PC-9 (cell line): ENCODE results near the gene CMTM8. TPM values are rescaled to one million over a fixed set of nuclear protein-coding genes. Genes with fewer than 3 reads are reported as not detected.

ENCODE experiments used
- BruUV-seq: library from RNA; stranded (reverse); fragments of 400-500 nt; replicated peaks from 2 replicates; lab custom pipeline; 2021; lab: Mats Ljungman, UMichigan
- CTCF ChIA-PET: fragments of 300-600 bp; sonication (Branson Sonifier 250); formaldehyde crosslinking; loops from one replicate; lab custom pipeline; 2022; ENCODE audit warnings: antibody characterized with exemption; lab: Charles Lee
- POLR2A ChIA-PET: fragments of 300-600 bp; sonication (Branson Sonifier 250); formaldehyde crosslinking; loops from one replicate; lab custom pipeline; 2022; ENCODE audit warnings: antibody characterized with exemption; ENCODE audit not compliant: unreplicated experiment; lab: Charles Lee
- DNase-seq, 2 experiments: peaks; one replicate each; pipeline versions ENCODE4 v3.0.0 to v3.0.0-alpha.2; 2015 to 2022; ENCODE audit warnings: mixed read lengths in 1 of 2
- H2AFZ ChIP-seq: fragments of 200-600 bp; sonication (generic); 2 replicates; pipeline ENCODE4 v1.8.1; 2017; ENCODE audit warnings: antibody characterized with exemption
- H3F3A ChIP-seq: fragments of 200-600 bp; sonication (generic); 2 replicates; pipeline ENCODE4 v1.8.1; 2017; ENCODE audit warnings: antibody characterized with exemption, mild to moderate bottlenecking, low read depth; ENCODE audit not compliant: insufficient read depth
- H3K27ac ChIP-seq: fragments of 200-600 bp; sonication (generic); 2 replicates; pipeline ENCODE4 v1.6.1; 2016; ENCODE audit warnings: mixed run types
- H3K27me3 ChIP-seq: fragments of 200-600 bp; sonication (generic); 2 replicates; pipeline ENCODE4 v1.6.1; 2016; ENCODE audit warnings: low read depth, mixed run types; ENCODE audit not compliant: insufficient read depth
- H3K36me3 ChIP-seq: fragments of 200-600 bp; sonication (generic); 2 replicates; pipeline ENCODE4 v1.6.1; 2016; ENCODE audit warnings: low read depth, mixed run types
- H3K4me1 ChIP-seq: fragments of 200-600 bp; sonication (generic); replicated peaks from 2 replicates; pipeline ENCODE4 v1.6.1; 2016; ENCODE audit warnings: mixed run types; ENCODE audit not compliant: insufficient read depth
- H3K4me2 ChIP-seq: fragments of 200-600 bp; sonication (generic); 2 replicates; pipeline ENCODE4 v1.6.1; 2017; ENCODE audit warnings: mixed run types
- H3K4me3 ChIP-seq: fragments of 200-600 bp; sonication (generic); 2 replicates; pipeline ENCODE4 v1.6.1; 2016; ENCODE audit warnings: mixed run types
- H3K79me2 ChIP-seq: fragments of 200-600 bp; sonication (generic); 2 replicates; pipeline ENCODE4 v1.6.1; 2017; ENCODE audit warnings: low read depth, mixed run types
- H3K9me2 ChIP-seq: fragments of 200-600 bp; sonication (generic); 2 replicates; pipeline ENCODE4 v1.8.1; 2017; ENCODE audit warnings: mild to moderate bottlenecking; ENCODE audit not compliant: insufficient read depth
- H3K9me3 ChIP-seq: fragments of 200-600 bp; sonication (generic); 2 replicates; pipeline ENCODE4 v1.8.1; 2016; ENCODE audit warnings: low read depth; ENCODE audit not compliant: insufficient read depth
- H4K20me1 ChIP-seq: fragments of 200-600 bp; sonication (generic); 2 replicates; pipeline ENCODE4 v1.8.1; 2017; ENCODE audit not compliant: insufficient read depth
- EZH2 ChIP-seq: fragments of 200-600 bp; sonication (generic); IDR thresholded peaks from 2 replicates; pipeline ENCODE4 v1.8.0; 2017; ENCODE audit warnings: antibody characterized with exemption, low read depth
- intact Hi-C: fragments of 100-400 bp; cut with micrococcal nuclease; formaldehyde crosslinking; loops from one replicate; pipeline ENCODE4 v1.10.0; 2022; ENCODE audit not compliant: unreplicated experiment
- total RNA-seq: library from RNA; stranded (reverse); gene quantifications from 2 replicates; pipeline ENCODE4 v1.2.3, GENCODE V29; 2021
- TF ChIP-seq, protein P1 (sequence below): fragments of 200-600 bp; sonication (generic); conservative IDR thresholded peaks from 2 replicates; pipeline ENCODE4 v1.6.1; 2017; ENCODE audit warnings: mixed run types, antibody characterized with exemption, mild to moderate bottlenecking, moderate library complexity

CMTM8 gene
- total RNA-seq, 1 experiment from 2014 or later, result 17.8 TPM

DNA sequence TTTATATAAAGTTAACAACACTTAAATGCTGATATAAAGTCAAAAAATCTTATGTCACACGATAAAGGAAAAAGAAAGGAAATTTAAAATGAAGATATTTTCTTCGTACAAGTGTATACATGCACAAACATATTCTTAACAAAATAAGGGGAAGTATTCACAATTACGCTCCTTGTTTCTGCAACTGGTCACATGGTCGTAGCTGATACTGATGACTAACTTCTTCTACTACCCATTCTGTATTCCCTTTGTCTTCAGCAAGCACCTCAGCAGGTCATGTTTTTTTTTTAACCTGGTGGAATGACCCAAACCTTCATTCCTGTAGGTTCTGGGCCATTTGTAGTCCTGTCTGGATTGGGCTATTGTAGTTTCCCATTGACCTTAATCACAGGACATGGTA, 30.0 kb upstream of the CMTM8 start:
- no peak for DNase-seq
- no peaks in the 10 kb centered on the region for H4K20me1 ChIP-seq
- POLR2A ChIA-PET, result no interaction called here
- H2AFZ ChIP-seq, result no peak overlapping the region
- no peaks in the 10 kb centered on the region for H3K27me3 ChIP-seq
- no peaks in the 10 kb centered on the region for H3K9me3 ChIP-seq
- no peaks in the 10 kb centered on the region for H3K9me2 ChIP-seq
- TF ChIP-seq, protein P1, sequence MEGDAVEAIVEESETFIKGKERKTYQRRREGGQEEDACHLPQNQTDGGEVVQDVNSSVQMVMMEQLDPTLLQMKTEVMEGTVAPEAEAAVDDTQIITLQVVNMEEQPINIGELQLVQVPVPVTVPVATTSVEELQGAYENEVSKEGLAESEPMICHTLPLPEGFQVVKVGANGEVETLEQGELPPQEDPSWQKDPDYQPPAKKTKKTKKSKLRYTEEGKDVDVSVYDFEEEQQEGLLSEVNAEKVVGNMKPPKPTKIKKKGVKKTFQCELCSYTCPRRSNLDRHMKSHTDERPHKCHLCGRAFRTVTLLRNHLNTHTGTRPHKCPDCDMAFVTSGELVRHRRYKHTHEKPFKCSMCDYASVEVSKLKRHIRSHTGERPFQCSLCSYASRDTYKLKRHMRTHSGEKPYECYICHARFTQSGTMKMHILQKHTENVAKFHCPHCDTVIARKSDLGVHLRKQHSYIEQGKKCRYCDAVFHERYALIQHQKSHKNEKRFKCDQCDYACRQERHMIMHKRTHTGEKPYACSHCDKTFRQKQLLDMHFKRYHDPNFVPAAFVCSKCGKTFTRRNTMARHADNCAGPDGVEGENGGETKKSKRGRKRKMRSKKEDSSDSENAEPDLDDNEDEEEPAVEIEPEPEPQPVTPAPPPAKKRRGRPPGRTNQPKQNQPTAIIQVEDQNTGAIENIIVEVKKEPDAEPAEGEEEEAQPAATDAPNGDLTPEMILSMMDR, result no peak
- TF ChIP-seq EZH2, result no peak
- CTCF ChIA-PET, result no interaction called here
- no peaks in the 10 kb centered on the region for H3K4me1 ChIP-seq
- no peaks in the 10 kb centered on the region for H3K79me2 ChIP-seq
- no peaks in the 10 kb centered on the region for H3F3A ChIP-seq
- intact Hi-C loops, result no loop called here
- no peak overlapping the region for H3K4me2 ChIP-seq
- no peak overlapping the region for H3K27ac ChIP-seq
- H3K36me3 ChIP-seq, result no peaks in the 10 kb centered on the region
- H3K4me3 ChIP-seq, result no peak overlapping the region
- no TSS peak for BruUV-seq

DNA sequence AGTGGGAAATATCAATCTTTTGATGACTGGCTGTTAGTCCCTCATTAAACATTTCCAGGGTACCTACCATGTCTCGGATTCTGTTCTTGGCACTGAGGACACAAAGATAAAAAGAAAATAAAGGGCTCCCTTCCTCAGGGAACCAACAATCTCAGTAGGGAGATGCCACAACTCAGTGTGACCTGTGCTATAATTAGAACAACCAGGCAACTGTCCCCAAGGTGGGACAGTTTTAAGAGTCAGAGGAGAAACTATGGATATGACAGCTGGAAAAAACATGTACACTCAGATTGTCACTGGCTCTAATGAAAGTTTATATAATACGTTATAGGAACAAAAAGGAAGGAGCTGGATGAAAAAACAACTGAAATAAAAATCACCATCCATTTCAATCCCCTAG, 23.3 kb upstream of the CMTM8 start:
- H3K79me2 ChIP-seq, result no peaks in the 10 kb centered on the region
- DNase-seq, result no peak
- H2AFZ ChIP-seq, result no peak overlapping the region
- no peak for TF ChIP-seq EZH2
- TF ChIP-seq, protein P1, result no peak
- no peaks in the 10 kb centered on the region for H3F3A ChIP-seq
- no TSS peak for BruUV-seq
- H3K36me3 ChIP-seq, result no peaks in the 10 kb centered on the region
- CTCF ChIA-PET, result no interaction called here
- H3K27ac ChIP-seq, result no peak overlapping the region
- H4K20me1 ChIP-seq, result no peaks in the 10 kb centered on the region
- no peaks in the 10 kb centered on the region for H3K9me2 ChIP-seq
- intact Hi-C loops, result no loop called here
- H3K4me3 ChIP-seq, result no peak overlapping the region
- no peak overlapping the region for H3K4me2 ChIP-seq
- no peaks in the 10 kb centered on the region for H3K27me3 ChIP-seq
- no peaks in the 10 kb centered on the region for H3K9me3 ChIP-seq
- POLR2A ChIA-PET, result no interaction called here
- H3K4me1 ChIP-seq, result no peaks in the 10 kb centered on the region

DNA sequence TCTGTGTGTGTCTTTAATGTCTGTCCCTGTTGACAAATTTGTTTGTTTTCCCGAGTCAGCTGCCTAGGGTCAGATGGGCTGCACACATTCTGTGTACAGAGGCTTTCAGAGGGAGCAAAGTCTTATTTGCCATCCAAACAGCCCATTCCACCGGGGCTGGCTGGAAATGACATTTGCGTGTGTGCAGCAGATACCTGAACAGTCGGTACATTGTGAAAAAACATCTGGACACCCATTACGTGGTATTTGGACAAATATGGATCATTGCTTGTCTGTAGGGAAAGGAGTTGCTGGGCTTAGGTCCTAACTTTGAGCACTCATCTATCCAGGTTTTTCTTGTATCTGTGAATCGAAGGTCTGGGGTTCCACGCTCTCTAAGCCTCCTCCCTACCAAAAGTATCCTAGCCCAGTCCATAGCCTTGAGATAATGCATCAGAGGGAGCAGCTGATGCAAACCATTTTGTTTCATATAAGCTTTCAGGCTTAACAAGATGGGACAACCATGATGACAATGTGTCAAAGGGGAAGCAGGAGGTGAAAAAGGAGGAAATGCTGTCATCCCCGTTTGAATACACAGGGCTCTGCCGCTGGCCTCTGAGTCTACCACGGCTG, 22.2 kb upstream of the CMTM8 start:
- no peak for DNase-seq
- Histone ChIP-seq H3K79me2 (no peaks in the 10 kb centered on the region), H4K20me1 (no peaks in the 10 kb centered on the region), H3F3A (no peaks in the 10 kb centered on the region), H3K9me3 (no peaks in the 10 kb centered on the region), H3K4me2 (no peak overlapping the region), H3K9me2 (no peaks in the 10 kb centered on the region), H3K4me1 (no peaks in the 10 kb centered on the region), H3K27ac (no peak overlapping the region), H3K27me3 (no peaks in the 10 kb centered on the region), H3K36me3 (no peaks in the 10 kb centered on the region), H2AFZ (no peak overlapping the region), H3K4me3 (no peak overlapping the region)
- TF ChIP-seq EZH2, result no peak
- TF ChIP-seq, protein P1, result no peak
- no TSS peak for BruUV-seq
- intact Hi-C loops, result no loop called here
- ChIA-PET CTCF (interaction anchor here (0.6 kb wide), 1 partner anchor 421 kb away, joined by 3 read pairs; no protein-coding TSS in a partner anchor), POLR2A (no interaction called here)
